Coronary artery (tissue), 2 donors: ENCODE measurements around the gene RELB.

Experiments
- DNase-seq: peaks from one replicate; pipeline ENCODE4 v3.0.0-alpha.2; 2017; ENCODE audit warnings: low spot score
- H3K27ac ChIP-seq, 2 donors: fragments of 200-600 bp; sonication (generic); one replicate each; pipeline ENCODE4 v1.5.1; 2016 to 2019
- H3K4me3 ChIP-seq: fragments of 200-600 bp; sonication (generic); 2 replicates; pipeline ENCODE4 v1.5.1; 2016; ENCODE audit warnings: mild to moderate bottlenecking, moderate library complexity
- TF ChIP-seq, protein P1 (sequence below): fragments of 200-600 bp; sonication (generic); IDR thresholded peaks from one replicate; pipeline ENCODE4 v1.5.1; 2019; ENCODE audit warnings: antibody characterized with exemption

The RELB gene

DNA sequence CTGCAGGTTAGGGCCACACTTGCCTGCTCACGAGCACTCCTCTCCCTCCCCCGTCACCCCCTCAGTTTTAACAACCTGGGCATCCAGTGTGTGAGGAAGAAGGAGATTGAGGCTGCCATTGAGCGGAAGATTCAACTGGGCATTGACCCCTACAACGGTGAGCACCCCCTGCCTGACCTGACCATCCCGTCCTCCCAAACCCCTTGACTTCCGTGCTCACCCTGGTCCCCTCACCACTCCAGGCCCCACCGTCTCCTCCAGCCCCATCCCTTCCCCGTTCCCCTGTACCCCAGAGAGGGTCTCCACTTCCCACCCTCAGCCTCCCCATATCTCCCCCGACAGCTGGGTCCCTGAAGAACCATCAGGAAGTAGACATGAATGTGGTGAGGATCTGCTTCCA, 24.0 kb downstream of the RELB start:
- TF ChIP-seq, protein P1, sequence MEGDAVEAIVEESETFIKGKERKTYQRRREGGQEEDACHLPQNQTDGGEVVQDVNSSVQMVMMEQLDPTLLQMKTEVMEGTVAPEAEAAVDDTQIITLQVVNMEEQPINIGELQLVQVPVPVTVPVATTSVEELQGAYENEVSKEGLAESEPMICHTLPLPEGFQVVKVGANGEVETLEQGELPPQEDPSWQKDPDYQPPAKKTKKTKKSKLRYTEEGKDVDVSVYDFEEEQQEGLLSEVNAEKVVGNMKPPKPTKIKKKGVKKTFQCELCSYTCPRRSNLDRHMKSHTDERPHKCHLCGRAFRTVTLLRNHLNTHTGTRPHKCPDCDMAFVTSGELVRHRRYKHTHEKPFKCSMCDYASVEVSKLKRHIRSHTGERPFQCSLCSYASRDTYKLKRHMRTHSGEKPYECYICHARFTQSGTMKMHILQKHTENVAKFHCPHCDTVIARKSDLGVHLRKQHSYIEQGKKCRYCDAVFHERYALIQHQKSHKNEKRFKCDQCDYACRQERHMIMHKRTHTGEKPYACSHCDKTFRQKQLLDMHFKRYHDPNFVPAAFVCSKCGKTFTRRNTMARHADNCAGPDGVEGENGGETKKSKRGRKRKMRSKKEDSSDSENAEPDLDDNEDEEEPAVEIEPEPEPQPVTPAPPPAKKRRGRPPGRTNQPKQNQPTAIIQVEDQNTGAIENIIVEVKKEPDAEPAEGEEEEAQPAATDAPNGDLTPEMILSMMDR, result no peak
- H3K4me3 ChIP-seq, result no peak overlapping the region
- no peak for DNase-seq
- H3K27ac ChIP-seq, result no peak overlapping the region

DNA sequence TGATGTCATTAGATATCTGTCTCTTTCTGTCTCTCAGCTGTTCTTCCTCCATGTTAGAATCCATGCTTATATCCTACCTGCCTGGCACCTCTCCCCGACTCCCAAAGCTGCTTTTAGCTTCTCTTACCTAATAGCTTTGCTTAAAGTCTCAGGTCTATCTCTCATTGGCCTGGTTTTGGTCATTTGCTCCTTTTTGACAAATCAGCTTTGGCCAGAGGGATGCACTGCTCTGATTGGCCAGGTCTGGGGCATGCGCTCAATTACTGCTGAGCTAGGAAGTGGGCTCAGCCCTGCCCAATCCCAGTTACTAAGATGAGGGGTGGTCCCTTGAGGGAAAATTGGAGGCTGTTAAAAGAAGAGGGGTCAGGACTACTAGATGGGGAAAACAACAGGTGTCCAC, 26.1 kb downstream of the RELB start:
- TF ChIP-seq, protein P1, result no peak
- H3K4me3 ChIP-seq, result no peak overlapping the region
- DNase-seq, result no peak

DNA sequence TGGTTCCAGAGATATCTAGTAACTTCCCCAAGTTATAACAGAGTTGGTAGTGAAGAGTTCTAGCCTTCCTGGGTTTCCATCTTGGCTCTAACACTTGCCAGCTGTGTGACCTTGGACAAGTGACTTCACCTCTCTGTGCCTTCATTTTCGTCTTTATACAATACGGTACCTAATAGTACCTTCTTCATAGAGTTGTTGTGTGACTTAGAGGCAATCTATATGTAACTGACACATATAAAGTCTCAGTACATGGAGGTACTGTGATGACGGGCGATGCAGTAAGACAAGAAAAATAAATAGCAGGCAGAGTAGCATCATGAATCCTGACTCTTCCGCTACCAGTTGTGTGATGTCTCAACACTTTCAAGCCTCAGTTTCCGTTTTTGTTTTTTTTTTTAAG, 29.6 kb downstream of the RELB start:
- H3K4me3 ChIP-seq, result no peak overlapping the region
- no peak for DNase-seq
- TF ChIP-seq, protein P1, result no peak
- H3K27ac ChIP-seq, result no peak overlapping the region

More for the DNA sequence above, 26.1 kb downstream of the RELB start:
- H3K27ac ChIP-seq, result no peak overlapping the region

DNA sequence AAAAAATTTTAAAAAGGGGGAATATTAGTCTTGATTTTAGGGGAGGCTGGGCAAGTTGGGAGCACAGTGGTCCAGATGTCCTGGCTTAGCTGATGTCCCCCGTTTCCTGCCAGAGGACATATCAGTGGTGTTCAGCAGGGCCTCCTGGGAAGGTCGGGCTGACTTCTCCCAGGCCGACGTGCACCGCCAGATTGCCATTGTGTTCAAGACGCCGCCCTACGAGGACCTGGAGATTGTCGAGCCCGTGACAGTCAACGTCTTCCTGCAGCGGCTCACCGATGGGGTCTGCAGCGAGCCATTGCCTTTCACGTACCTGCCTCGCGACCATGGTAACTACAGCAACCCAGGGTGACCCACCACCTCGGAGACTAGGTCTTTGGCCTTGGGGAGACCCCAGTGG, 31.2 kb downstream of the RELB start:
- TF ChIP-seq, protein P1, result no peak
- Histone ChIP-seq H3K27ac (no peak overlapping the region), H3K4me3 (no peak overlapping the region)
- DNase-seq, result no peak

DNA sequence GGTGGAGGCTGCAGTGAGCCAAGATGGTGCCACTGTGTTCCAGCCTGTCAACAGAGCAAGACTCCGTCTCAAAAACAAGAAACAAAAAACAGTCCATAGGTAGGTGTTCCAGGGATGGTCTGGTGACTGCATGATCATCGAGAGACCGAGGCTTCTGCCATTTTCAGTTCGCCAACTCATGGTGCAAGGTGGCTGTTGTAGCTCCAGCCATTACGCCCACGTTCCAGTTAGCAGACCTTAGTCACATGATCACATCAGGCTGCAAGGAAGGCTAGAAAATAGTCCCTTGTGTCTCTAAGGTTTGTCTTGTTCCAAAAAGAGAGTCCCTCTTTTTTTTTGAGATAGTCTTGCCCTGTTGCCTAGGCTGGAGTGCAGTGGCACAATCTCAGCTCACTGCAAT, 34.5 kb downstream of the RELB start:
- no peak for DNase-seq
- no peak overlapping the region for H3K4me3 ChIP-seq
- H3K27ac ChIP-seq, result no peak overlapping the region
- TF ChIP-seq, protein P1, result no peak

DNA sequence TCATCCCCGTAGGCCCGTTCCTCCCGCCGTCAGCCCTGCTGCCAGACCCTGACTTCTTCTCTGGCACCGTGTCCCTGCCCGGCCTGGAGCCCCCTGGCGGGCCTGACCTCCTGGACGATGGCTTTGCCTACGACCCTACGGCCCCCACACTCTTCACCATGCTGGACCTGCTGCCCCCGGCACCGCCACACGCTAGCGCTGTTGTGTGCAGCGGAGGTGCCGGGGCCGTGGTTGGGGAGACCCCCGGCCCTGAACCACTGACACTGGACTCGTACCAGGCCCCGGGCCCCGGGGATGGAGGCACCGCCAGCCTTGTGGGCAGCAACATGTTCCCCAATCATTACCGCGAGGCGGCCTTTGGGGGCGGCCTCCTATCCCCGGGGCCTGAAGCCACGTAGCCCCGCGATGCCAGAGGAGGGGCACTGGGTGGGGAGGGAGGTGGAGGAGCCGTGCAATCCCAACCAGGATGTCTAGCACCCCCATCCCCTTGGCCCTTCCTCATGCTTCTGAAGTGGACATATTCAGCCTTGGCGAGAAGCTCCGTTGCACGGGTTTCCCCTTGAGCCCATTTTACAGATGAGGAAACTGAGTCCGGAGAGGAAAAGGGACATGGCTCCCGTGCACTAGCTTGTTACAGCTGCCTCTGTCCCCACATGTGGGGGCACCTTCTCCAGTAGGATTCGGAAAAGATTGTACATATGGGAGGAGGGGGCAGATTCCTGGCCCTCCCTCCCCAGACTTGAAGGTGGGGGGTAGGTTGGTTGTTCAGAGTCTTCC, 36.3 kb downstream of the RELB start:
- H3K4me3 ChIP-seq, result no peak overlapping the region
- no peak for DNase-seq
- TF ChIP-seq, protein P1, result no peak
- no peak overlapping the region for H3K27ac ChIP-seq
